NT2/D1 (cell line): ENCODE data around the gene SLC9A1.

Source experiments
- SUZ12 ChIP-seq: IDR thresholded peaks from 2 replicates; pipeline ENCODE4 v1.6.1; 2011; ENCODE audit not compliant: insufficient read length, insufficient read depth; ENCODE audit errors: extremely low read depth
- YY1 ChIP-seq: IDR thresholded peaks from 2 replicates; pipeline ENCODE4 v1.6.1; 2011; ENCODE audit not compliant: insufficient read length, insufficient read depth
- ZNF274 ChIP-seq: IDR thresholded peaks from 2 replicates; pipeline ENCODE4 v1.6.1; 2011; ENCODE audit warnings: mild to moderate bottlenecking, low read depth, low read length

DNA sequence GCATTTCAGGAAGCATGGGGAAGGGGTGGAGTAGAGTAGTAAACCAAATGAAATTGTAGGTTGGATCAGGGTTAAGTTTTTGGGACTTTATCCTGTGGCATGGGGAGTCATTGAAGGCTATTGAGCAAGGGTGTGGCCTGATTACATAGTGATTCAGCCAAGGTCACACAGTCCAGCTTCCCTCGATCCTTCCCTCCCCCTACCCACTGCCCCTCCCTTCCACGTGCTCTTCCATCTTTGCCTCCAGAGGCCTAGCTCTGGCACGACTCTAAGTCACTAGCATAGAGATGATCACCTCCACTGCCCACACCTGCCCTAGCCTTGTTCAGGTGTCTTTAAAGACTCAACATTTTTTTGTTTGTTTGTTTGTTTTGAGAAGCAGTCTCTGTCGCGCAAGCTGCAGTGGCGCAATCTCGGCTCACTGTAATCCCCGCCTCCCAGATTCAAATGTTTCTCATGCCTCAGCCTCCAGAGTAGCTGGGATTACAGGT is 37.2 kb upstream of the SLC9A1 start:
- TF ChIP-seq SUZ12 = no peak
- no peak for TF ChIP-seq ZNF274
- TF ChIP-seq YY1 = no peak
